Neural cell (in vitro differentiated cells): Measurements from ENCODE around the gene GNG11. TPM values are rescaled to one million over a fixed set of nuclear protein-coding genes. Genes with fewer than 3 reads are reported as not detected.

Experiments
- H2AFZ ChIP-seq: fragments of 200-600, 300-800 bp; sonication (generic), shearing (Covaris generic); 2 replicates; pipeline ENCODE4 v1.6.0; 2014; ENCODE audit warnings: low read depth, mild to moderate bottlenecking, antibody characterized with exemption, low read length, moderate library complexity
- H3F3A ChIP-seq: fragments of 200-600 bp; shearing (Covaris generic); 2 replicates; pipeline ENCODE4 v1.6.1; 2016; ENCODE audit warnings: mild to moderate bottlenecking, moderate library complexity, mixed read lengths, antibody characterized with exemption, low read length; ENCODE audit not compliant: insufficient read depth, poor library complexity, severe bottlenecking
- H3K27ac ChIP-seq: fragments of 200-600, 300-800 bp; sonication (generic), shearing (Covaris generic); 2 replicates; pipeline ENCODE4 v1.5.1; 2014; ENCODE audit warnings: mild to moderate bottlenecking, low read length, moderate library complexity
- H3K27me3 ChIP-seq: fragments of 300-800, 200-600 bp; sonication (generic), shearing (Covaris generic); 2 replicates; pipeline ENCODE4 v1.6.0; 2014; ENCODE audit warnings: mild to moderate bottlenecking, low read depth, low read length, moderate library complexity; ENCODE audit not compliant: insufficient read depth
- H3K36me3 ChIP-seq: fragments of 300-800, 200-600 bp; sonication (generic), shearing (Covaris generic); 2 replicates; pipeline ENCODE4 v1.5.1; 2014; ENCODE audit warnings: mild to moderate bottlenecking, antibody characterized with exemption, low read length, moderate library complexity; ENCODE audit not compliant: insufficient read depth
- H3K4me2 ChIP-seq: fragments of 300-800, 200-600 bp; sonication (generic), shearing (Covaris generic); 2 replicates; pipeline ENCODE4 v1.6.0; 2014; ENCODE audit warnings: mild to moderate bottlenecking, low read length
- H3K4me3 ChIP-seq: fragments of 300-800, 200-600 bp; sonication (generic), shearing (Covaris generic); 2 replicates; pipeline ENCODE4 v1.5.1; 2014; ENCODE audit warnings: mild to moderate bottlenecking, low read length, moderate library complexity
- H3K79me2 ChIP-seq: fragments of 200-600 bp; shearing (Covaris generic); replicated peaks from 2 replicates; pipeline ENCODE4 v1.6.0; 2014; ENCODE audit warnings: mild to moderate bottlenecking, low read length, moderate library complexity; ENCODE audit not compliant: insufficient read depth
- H3K9ac ChIP-seq: fragments of 300-800, 200-600 bp; sonication (generic), shearing (Covaris generic); 2 replicates; pipeline ENCODE4 v1.6.1; 2016; ENCODE audit warnings: mild to moderate bottlenecking, low read length, mixed read lengths
- H3K9me2 ChIP-seq: fragments of 200-600 bp; shearing (Covaris generic); 2 replicates; pipeline ENCODE4 v1.6.1; 2016; ENCODE audit warnings: mild to moderate bottlenecking, low read length, mixed read lengths; ENCODE audit not compliant: insufficient read depth
- H3K9me3 ChIP-seq: fragments of 200-600, 300-800 bp; sonication (generic), shearing (Covaris generic); 2 replicates; pipeline ENCODE4 v1.6.1; 2016; ENCODE audit warnings: mild to moderate bottlenecking, mixed run types, low read length, moderate library complexity, mixed read lengths
- H4K20me1 ChIP-seq: fragments of 200-600 bp; shearing (Covaris generic); 2 replicates; pipeline ENCODE4 v1.6.1; 2016; ENCODE audit warnings: mild to moderate bottlenecking, mixed run types; ENCODE audit not compliant: insufficient read depth
- EP300 ChIP-seq: fragments of 450-650 bp; conservative IDR thresholded peaks from 2 replicates; pipeline ENCODE4 v1.6.1; 2014; ENCODE audit warnings: antibody characterized with exemption, mild to moderate bottlenecking, moderate library complexity; ENCODE audit not compliant: poor library complexity, severe bottlenecking
- EZH2 ChIP-seq: fragments of 200-600, 300-800 bp; shearing (Covaris generic), sonication (generic); IDR thresholded peaks from 2 replicates; pipeline ENCODE4 v1.6.1; 2014; ENCODE audit warnings: antibody characterized with exemption, low read length, borderline replicate concordance, mild to moderate bottlenecking; ENCODE audit not compliant: insufficient read depth, poor library complexity, severe bottlenecking
- MXI1 ChIP-seq: fragments of 450-650 bp; conservative IDR thresholded peaks from 2 replicates; pipeline ENCODE4 v1.6.1; 2014; ENCODE audit warnings: antibody characterized with exemption, mild to moderate bottlenecking; ENCODE audit not compliant: poor library complexity, severe bottlenecking
- POLR2AphosphoS5 ChIP-seq: IDR thresholded peaks from 2 replicates; pipeline ENCODE4 v1.6.1; 2012
- RAD21 ChIP-seq: fragments of 450-650 bp; conservative IDR thresholded peaks from 2 replicates; pipeline ENCODE4 v1.6.1; 2014; ENCODE audit warnings: antibody characterized with exemption, mild to moderate bottlenecking, moderate library complexity
- SMC3 ChIP-seq: fragments of 450-650 bp; conservative IDR thresholded peaks from 2 replicates; pipeline ENCODE4 v1.6.1; 2014; ENCODE audit warnings: antibody characterized with exemption, mild to moderate bottlenecking, moderate library complexity; ENCODE audit not compliant: poor library complexity
- TAF1 ChIP-seq: IDR thresholded peaks from 2 replicates; pipeline ENCODE4 v1.6.1; 2012; ENCODE audit warnings: low read depth
- polyA plus RNA-seq: library from polyadenylated mRNA; depleted of rRNA; stranded (reverse); fragments of >200 nt; gene quantifications from 2 replicates; pipeline ENCODE4 v1.2.3, GENCODE V29; 2014
- TF ChIP-seq, protein P1 (sequence below): IDR thresholded peaks from 2 replicates; pipeline ENCODE4 v1.6.1; 2012; ENCODE audit warnings: borderline replicate concordance
- TF ChIP-seq, protein P2 (sequence below): fragments of 450-650 bp; IDR thresholded peaks from 2 replicates; pipeline ENCODE4 v1.5.1; 2014; ENCODE audit warnings: antibody characterized with exemption, mild to moderate bottlenecking, moderate library complexity; ENCODE audit not compliant: poor library complexity, severe bottlenecking

Gene GNG11
- polyA plus RNA-seq, 1 donor from 2014 or later = 0.25 TPM

DNA sequence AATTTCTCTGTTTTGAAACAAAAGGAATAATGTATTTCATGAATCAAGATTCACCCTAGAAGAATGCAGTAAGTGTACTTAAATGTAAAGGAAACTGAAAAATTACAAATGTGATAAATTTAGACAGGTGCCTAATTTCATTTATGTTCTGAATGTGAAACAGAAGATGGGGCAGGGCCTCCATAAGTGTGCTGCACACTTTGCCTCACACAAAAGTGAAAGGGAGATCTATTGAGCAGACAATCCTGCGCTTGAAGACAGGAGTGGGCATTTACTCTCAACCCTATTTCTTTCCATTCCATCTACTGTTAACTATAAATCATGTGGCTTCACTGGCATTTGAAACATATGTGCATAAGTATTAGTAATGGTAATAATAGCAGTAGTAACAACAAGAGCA lies 36.2 kb downstream of the GNG11 start:
- no peaks in the 10 kb centered on the region for H3K9me3 ChIP-seq
- no peak overlapping the region for H3K9ac ChIP-seq
- H3K27me3 ChIP-seq = no peaks in the 10 kb centered on the region
- no peak overlapping the region for H3K27ac ChIP-seq
- H3K79me2 ChIP-seq = no peaks in the 10 kb centered on the region
- no peaks in the 10 kb centered on the region for H4K20me1 ChIP-seq
- no peak overlapping the region for H3K4me2 ChIP-seq
- no peaks in the 10 kb centered on the region for H3F3A ChIP-seq
- H3K36me3 ChIP-seq = no peaks in the 10 kb centered on the region
- no peak overlapping the region for H3K4me3 ChIP-seq
- no peak overlapping the region for H2AFZ ChIP-seq
- TF ChIP-seq, protein P1, sequence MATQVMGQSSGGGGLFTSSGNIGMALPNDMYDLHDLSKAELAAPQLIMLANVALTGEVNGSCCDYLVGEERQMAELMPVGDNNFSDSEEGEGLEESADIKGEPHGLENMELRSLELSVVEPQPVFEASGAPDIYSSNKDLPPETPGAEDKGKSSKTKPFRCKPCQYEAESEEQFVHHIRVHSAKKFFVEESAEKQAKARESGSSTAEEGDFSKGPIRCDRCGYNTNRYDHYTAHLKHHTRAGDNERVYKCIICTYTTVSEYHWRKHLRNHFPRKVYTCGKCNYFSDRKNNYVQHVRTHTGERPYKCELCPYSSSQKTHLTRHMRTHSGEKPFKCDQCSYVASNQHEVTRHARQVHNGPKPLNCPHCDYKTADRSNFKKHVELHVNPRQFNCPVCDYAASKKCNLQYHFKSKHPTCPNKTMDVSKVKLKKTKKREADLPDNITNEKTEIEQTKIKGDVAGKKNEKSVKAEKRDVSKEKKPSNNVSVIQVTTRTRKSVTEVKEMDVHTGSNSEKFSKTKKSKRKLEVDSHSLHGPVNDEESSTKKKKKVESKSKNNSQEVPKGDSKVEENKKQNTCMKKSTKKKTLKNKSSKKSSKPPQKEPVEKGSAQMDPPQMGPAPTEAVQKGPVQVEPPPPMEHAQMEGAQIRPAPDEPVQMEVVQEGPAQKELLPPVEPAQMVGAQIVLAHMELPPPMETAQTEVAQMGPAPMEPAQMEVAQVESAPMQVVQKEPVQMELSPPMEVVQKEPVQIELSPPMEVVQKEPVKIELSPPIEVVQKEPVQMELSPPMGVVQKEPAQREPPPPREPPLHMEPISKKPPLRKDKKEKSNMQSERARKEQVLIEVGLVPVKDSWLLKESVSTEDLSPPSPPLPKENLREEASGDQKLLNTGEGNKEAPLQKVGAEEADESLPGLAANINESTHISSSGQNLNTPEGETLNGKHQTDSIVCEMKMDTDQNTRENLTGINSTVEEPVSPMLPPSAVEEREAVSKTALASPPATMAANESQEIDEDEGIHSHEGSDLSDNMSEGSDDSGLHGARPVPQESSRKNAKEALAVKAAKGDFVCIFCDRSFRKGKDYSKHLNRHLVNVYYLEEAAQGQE = no peak
- H3K9me2 ChIP-seq = no peaks in the 10 kb centered on the region

DNA sequence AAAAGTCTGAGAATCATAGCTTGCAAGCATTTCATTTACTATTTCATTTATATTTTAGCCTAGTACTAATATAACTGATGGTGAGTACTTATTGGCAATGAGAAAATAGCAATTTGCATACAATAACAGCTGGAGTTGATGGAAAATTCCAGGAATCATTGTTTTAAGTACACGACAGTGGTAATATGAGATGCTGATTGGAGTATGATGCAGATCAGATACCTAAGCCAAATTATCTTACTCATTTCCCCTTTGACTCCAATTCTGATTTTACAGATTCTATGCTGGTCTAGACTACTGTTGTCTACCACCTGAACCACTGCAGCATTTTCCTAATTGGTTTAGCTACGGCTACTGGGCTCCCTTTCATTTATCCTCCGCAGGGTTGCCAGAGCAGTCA lies 36.7 kb downstream of the GNG11 start:
- Histone ChIP-seq H3K9me3 (no peaks in the 10 kb centered on the region), H3K4me2 (no peak overlapping the region), H3K36me3 (no peaks in the 10 kb centered on the region), H3K4me3 (no peak overlapping the region), H4K20me1 (no peaks in the 10 kb centered on the region), H3K9ac (no peak overlapping the region), H2AFZ (no peak overlapping the region), H3F3A (no peaks in the 10 kb centered on the region), H3K79me2 (no peaks in the 10 kb centered on the region), H3K27ac (no peak overlapping the region), H3K27me3 (no peaks in the 10 kb centered on the region), H3K9me2 (no peaks in the 10 kb centered on the region)
- no peak for TF ChIP-seq POLR2AphosphoS5
- TF ChIP-seq, protein P2, sequence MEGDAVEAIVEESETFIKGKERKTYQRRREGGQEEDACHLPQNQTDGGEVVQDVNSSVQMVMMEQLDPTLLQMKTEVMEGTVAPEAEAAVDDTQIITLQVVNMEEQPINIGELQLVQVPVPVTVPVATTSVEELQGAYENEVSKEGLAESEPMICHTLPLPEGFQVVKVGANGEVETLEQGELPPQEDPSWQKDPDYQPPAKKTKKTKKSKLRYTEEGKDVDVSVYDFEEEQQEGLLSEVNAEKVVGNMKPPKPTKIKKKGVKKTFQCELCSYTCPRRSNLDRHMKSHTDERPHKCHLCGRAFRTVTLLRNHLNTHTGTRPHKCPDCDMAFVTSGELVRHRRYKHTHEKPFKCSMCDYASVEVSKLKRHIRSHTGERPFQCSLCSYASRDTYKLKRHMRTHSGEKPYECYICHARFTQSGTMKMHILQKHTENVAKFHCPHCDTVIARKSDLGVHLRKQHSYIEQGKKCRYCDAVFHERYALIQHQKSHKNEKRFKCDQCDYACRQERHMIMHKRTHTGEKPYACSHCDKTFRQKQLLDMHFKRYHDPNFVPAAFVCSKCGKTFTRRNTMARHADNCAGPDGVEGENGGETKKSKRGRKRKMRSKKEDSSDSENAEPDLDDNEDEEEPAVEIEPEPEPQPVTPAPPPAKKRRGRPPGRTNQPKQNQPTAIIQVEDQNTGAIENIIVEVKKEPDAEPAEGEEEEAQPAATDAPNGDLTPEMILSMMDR = no peak
- no peak for TF ChIP-seq EP300
- no peak for TF ChIP-seq EZH2
- TF ChIP-seq MXI1 = no peak
- TF ChIP-seq, protein P1 = no peak
- no peak for TF ChIP-seq TAF1
- no peak for TF ChIP-seq SMC3
- no peak for TF ChIP-seq RAD21
